ENCODE measurements around the gene PHLDB2.

GRCh38 chr3:111902534-111902933 is 43.5 kb downstream of the PHLDB2 start:
- TF ChIP-seq CTCF (optimal IDR thresholded peaks at IDR 0.05 in 1 of 3, IDR thresholded peaks at IDR 0.05 in 1 of 3, conservative IDR thresholded peaks at IDR 0.05 in 1 of 3; ENCODE audit: extremely low read depth in 1 of 3, insufficient read depth in 2 of 3, low read length in 3 of 3) (no peak), EZH2 (IDR thresholded peaks at IDR 0.05; ENCODE audit: low read length) (no peak)

Measured in keratinocyte (primary cell).